CMK (cell line): Measurements from ENCODE around the gene CD276.
"Not testable (repeated sequence)": the region's sequence is repeated elsewhere in the genome, so short reads cannot be mapped to it uniquely, and the experiment has no call there.

Experiments
- DNase-seq: peaks from one replicate; pipeline ENCODE4 v3.0.0-alpha.2; 2010; ENCODE audit warnings: low read depth

The CD276 gene

GRCh38 chr15:73710321-73710720, 26.1 kb downstream of the CD276 start:
- DNase-seq = no peak

DNA sequence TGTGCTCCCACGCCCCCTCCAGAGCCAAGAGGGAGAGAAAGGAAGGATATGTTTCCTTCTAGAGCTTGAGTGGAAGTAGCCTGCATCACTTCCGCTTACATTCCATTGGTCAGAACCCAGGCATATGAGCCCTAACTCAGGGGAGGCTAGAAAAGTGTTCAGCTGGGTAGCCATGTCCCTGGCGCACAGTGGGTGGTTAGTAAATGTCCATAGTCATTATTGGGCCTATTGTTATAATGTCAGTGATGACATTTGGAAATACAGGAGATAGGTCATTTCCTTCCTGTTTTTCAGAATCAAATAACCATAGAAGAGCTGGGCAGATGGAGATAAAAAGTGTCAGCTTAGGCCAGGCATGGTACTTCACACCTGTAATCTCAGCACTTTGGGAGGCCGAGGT, 27.3 kb downstream of the CD276 start:
- no peak for DNase-seq

DNA sequence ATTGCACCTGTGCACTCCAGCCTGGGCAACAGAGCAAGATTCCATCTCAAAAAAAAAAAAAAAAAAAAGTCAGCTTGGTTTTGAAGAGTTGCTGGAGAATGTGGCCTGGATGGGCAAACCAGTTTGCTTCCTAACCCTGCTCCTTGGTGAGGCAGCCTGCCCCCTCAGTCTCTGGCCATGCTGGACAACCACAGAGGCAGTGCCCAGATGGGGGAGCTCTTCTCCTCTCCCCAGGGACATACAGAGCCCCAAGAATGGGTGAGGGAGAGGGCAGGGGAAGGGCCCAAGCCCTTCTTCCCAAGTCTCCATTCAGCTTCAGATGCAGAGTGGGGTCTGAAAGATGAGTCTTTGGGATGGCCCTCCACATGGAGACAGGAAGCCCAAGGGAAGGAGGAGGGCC, 27.9 kb downstream of the CD276 start:
- no peak for DNase-seq

DNA sequence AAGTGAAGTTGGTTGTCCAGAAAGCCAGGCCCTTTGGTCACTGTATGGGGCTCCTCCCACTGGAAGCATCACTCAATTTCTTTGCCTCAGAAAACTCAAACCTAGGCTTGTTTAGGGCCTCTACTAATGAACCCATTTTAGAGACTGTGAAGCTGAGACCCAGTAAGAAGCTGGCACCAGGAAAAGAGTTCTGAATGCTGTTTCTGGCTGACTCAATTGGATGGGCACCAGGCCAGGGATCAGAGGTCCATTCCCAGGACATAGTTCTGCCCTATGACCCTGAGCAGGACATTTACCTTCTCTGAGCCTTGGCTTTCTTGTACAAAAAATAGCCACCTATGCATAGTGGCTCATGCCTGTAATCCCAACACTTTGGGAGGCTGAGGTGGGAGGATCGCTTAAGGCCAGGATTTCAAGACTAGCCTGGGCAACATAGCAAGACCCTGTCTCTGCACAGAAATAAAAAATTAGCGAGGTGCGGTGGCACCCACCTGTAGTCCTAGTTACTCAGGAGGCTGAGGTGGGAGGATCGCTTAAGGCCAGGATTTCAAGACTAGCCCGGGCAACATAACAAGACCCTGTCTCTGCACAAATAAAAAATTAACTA, 30.6 kb downstream of the CD276 start:
- DNase-seq = no peak

- DNase-seq = no peak
These were observed 31.2 kb downstream of the CD276 start for GRCh38 chr15:73715417-73715816.

DNA sequence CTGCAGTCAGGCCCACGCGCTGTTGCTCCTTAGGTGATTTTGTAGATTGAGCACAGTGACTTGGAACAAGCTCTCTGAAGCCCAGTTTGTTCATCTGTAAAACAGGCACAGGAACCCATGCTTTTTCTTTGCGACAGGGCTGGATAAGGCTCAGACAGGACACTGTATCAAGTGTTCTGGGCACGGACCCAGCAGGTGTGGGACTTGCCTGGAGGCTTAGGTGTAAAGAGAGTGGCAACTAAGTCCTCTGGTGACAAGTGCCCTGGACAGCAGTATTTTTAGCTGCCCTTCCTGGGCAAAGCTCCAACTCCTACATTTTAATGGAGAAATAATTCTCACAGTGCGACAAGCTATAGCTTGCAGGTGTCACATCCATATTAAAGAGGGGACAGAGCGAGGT, 32.2 kb downstream of the CD276 start:
- no peak for DNase-seq

GRCh38 chr15:73717206-73717605, 33.0 kb downstream of the CD276 start:
- DNase-seq = no peak

DNA sequence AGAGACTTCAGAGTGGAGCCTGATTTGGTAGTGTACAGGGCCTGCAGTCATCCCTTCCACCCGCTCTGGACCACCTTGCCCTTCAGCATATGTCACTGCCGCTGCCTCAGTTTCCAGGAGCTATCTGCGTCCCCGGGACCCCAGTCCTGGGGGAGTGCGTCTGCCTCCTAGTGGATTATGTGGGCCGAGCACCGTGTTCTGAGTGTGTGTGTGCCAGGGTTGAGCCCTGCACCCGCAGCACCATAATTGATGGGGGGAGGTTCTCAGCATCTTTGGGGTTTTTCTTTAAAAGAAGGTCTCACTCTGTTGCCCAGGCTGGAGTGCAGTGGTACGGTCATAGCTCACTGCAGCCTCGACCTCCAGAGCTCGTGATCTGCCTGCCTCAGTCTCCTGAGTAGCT, 33.6 kb downstream of the CD276 start:
- no peak for DNase-seq

DNA sequence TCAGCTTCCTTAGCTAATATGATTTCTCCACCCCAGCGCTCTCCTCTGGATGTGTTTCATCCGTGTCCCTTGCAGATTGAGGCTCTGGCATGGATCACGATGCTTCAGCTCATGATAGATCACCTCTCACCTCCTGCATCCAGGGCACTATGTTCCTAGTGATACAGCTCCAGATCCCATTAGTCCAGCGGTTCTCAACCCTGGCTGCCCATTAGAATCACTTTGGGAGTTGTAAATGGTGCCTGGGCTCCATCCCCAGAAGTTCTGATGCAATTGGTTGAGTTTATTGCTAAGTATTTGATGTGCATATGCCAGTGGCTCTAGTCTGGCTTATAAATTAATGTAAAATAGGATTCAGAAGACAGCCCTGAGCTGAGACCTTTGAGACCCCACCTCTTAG, 34.5 kb downstream of the CD276 start:
- no peak for DNase-seq

GRCh38 chr15:73722425-73722824, 38.2 kb downstream of the CD276 start:
- no peak for DNase-seq

GRCh38 chr15:73723191-73723590, 39.0 kb downstream of the CD276 start:
- no peak for DNase-seq

GRCh38 chr15:73724212-73724611, 40.0 kb downstream of the CD276 start:
- DNase-seq = no peak

DNA sequence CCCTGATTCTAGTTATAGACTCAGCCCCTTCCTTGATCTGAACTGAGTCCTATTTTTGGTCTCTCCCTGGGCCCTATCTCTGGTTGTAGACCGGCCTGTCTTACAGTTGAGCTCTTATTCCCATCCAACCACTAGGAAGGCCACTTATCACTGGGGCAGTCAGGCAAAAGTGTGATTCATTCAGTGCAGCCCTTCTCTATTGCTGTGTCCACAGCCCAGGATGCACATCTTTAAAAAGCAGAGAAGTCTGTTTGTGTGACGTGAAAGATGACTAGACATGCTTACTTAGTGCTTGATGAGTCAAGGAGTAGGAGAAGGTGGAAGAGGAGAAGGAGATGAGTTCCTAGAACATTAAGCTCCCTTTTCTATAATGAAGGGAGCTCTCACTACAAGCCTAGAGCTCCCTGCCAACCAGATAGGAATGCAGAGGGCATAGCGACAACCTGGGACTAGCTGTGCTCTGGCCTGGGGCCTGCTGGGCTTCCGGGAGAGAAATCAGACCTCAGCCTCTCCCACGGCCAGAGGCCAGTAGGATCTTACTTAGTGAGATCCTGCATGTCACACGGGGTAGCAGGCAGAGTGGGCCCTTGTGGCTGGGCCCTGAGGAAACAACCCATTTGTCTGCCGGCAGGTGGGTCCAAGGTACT, 43.3 kb downstream of the CD276 start:
- DNase-seq = no peak

DNA sequence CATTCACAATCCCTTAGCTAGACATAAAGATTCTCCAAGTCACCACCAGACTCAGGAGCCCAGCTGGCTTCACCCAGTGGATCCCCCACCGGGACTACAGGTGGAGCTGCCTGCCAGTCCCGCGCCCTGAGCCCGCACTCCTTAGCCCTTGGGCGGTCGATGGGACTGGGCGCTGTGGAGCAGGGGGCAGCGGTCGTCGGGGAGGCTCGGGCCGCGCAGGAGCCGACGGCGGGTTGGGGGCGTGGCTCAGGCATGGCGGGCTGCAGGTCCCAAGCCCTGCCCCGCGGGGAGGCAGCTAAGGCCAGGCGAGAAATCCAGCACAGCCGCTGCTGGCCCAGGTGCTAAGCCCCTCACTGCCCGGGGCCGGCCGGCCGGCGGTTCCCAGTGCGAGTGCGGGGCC, 47.9 kb downstream of the CD276 start:
- not testable (repeated sequence) for DNase-seq

- DNase-seq = no peak
These were observed 48.7 kb downstream of the CD276 start for GRCh38 chr15:73732930-73733329.

DNA sequence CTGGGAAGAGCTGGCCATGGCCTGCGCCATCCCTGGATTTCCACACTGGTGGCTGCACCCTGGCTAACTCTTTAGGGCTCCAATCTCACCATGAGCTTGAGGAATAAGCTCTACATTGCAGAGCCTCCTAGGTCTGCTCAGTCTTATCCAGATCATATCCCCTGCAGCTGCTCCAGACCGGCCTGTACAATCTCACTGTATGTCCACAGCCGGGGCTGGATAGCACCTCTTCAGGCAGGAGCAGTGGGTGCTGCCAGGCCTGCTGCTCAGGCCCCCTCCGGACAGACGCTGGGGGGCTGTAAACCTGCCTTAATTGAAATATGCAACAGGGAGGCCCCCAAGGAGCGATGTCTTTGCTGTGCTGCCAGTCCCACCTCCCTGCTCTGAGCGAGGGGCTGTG, 53.4 kb downstream of the CD276 start:
- no peak for DNase-seq

GRCh38 chr15:73740152-73741048, 56.2 kb downstream of the CD276 start:
- DNase-seq = no peak

DNA sequence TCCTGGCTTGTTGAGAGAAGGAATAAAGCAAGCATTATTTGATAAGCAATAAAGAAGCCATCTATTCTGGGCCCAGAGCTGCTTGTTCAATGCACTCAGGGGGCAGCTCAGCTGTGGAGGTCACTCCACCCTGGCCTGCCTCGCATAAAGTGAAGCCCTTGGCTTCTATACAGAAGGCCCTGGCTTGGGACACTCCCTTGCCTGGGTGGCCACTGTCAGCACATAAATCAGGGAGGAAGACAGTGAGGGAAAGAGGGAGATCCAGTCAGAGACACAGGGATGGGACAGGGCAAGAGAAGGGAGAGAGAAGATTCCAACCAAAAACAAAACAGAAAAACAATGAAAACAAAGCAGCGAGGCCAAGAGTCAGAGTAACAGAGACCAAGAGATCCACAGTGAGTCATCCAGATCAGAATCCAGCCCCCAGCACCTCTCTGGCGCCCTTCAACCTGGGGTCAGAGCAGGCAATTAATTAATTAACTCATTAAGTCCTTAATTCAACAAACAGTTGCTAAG, 57.2 kb downstream of the CD276 start:
- no peak for DNase-seq

- DNase-seq = no peak
These were observed 60.1 kb downstream of the CD276 start for GRCh38 chr15:73744293-73744692.

- DNase-seq = no peak
These were observed 60.9 kb downstream of the CD276 start for GRCh38 chr15:73745073-73745472.

DNA sequence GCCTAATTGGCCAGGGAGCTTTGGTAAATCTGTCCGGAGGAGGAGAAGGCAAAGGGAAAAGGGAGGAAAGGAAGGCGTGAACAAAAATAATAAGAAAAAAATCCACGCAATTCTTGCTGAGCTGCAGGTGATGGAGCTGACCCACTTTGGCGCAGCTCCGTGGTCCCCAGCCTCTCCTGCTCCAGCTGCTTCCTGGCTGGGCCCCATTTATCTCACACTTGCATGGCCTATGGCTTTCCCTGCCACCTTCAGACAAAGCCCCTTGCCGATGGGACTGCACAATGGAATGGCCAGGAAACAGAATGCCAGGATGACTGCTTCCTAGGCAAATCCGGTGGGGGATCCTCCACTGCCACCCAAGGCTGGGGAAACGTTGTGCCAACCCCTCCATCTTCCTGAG, 62.1 kb downstream of the CD276 start:
- no peak for DNase-seq

- no peak for DNase-seq
These were observed 62.7 kb downstream of the CD276 start for GRCh38 chr15:73746883-73747282.
